ENCODE data around the gene COG5. TPM values are rescaled to one million over a fixed set of nuclear protein-coding genes. Genes with fewer than 3 reads are reported as not detected.
A peak's percentile ranks its signal among the peaks of the same experiment; 100 is the strongest.
"Not testable (repeated sequence)": the region's sequence is repeated elsewhere in the genome, so short reads cannot be mapped to it uniquely, and the experiment has no call there.

Gene COG5
- total RNA-seq, 1 donor from 2014 or later = 55.2 TPM

DNA sequence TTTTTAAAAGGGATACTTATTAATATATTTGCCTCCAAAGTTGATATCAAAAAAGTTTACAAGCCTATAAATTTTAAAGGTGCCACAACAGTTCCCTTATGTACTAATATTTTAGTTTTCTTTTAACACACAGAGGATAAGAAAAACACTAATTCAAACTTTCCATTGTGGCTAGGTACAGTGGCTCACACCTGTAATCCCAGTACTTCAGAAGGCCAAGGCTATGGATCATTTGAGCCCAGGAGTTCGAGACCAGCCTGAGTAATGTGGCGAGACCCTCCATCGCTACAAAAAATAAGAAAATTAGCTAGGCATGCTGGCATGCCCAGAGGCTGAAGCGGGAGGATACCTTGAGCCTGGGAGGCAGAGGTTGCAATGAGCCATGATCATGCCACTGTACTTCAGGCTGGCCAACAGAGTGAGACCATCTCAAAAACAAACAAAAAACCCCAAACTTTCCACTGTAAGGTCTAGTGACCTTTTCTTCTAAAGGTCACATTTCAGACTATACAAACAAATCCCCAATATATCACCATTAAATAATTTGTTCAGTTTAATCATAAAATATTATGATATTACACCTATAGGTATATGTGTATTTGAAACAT is 287.4 kb downstream of the COG5 start:
- no peak for DNase-seq (ENCODE audit: low read depth)

DNA sequence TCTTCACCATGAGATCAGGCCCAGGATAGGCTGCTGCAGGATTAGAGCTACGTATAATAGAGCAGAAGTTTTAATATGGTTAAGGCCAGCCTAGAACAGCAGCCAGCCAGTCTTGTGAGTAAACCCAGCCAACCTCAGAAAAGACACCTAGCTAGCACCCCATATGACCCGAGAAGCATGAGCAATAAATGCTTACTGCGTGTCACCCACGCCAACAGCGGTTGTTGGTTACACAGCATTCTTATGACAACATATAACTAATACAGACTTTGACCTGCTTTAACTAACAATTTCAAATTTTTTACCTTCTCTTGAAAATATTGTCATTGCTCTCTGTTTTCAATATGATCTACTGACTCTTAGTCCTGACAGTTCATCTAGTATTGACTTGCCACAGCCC is 289.2 kb downstream of the COG5 start:
- no peak for DNase-seq (ENCODE audit: low read depth)

DNA sequence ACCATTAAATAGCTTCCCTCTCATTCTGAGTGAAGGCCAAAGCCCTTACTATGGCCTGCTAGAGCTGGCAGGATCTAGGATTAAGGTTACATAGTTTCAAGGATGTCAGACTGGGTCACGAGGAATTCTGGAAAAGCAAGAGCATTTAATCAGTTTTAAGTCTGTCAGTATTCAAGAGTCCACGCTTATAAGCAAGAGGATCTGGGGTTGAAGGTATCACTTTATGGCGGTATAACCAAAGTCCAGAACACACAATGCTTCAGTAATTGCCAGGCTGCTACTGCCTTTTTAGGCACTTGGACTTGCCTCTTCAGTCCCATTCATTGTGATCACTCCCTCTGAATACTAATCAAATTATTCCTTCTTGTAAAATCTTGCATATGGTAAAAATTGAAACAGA is 293.9 kb downstream of the COG5 start:
- DNase-seq (ENCODE audit: low read depth) = no peak

GRCh38 chr7:107268594-107268993 is 295.1 kb downstream of the COG5 start:
- no peak for DNase-seq (ENCODE audit: low read depth)

DNA sequence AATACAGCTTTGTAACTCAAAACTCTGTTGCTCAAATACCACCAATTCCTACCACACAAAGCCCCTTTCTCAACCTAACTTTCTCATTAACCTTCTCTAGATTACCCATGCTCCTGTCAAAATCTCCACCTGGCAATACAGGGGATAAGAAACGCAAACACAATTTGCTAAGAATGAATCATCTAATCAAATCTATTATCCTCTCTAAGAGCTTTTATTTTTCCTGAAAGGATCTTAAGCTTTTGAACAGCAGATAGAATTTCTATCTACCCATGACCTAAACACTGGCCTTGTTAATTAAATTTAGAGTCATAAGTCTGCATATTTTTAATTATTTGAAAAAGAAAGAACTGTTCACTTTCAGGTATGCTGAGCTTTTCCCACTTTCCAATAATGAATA is 296.6 kb downstream of the COG5 start:
- no peak for DNase-seq (ENCODE audit: low read depth)

GRCh38 chr7:107264723-107265122 is 299.0 kb downstream of the COG5 start:
- DNase-seq (ENCODE audit: low read depth) = no peak

DNA sequence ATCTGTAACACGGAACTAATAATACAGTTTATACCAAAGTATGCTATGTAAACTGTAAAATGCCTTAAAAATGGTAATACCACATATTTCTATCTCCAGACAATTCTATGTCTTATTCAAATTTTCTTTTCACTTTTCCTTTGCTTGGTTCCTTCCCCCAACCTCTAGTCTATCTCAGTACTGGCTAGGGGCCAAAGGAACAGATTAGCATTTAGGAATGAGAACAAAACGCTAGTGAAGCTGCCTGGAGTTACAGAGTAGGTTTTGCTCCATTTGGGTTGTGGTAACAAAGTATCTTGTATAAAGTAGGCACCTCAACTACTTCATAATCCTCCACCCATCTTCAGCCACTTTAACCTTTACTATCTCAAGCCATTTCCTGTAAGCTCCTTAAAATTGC is 300.9 kb downstream of the COG5 start:
- DNase-seq (ENCODE audit: low read depth) = no peak

DNA sequence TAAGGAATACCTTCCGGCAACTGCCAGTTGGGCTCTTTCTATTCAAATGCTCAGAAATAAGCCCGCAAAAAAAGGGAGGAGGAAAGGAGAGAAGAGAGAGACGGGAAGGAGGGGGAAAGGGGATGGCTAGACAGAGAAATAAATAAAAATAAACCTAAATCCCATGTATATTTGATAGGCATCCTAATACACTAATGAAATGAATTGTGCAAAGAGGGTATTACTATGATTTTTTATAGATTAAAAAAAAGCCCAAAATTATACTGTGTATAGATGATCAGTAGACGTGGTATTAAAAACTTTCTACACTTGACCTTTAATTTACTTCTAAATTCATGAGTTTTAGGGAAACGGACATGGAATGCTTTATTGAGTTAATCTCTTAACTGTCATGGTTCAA is 305.0 kb downstream of the COG5 start:
- DNase-seq (ENCODE audit: low read depth) = no peak

GRCh38 chr7:107255602-107256001 is 308.1 kb downstream of the COG5 start:
- DNase-seq (ENCODE audit: low read depth) = no peak

DNA sequence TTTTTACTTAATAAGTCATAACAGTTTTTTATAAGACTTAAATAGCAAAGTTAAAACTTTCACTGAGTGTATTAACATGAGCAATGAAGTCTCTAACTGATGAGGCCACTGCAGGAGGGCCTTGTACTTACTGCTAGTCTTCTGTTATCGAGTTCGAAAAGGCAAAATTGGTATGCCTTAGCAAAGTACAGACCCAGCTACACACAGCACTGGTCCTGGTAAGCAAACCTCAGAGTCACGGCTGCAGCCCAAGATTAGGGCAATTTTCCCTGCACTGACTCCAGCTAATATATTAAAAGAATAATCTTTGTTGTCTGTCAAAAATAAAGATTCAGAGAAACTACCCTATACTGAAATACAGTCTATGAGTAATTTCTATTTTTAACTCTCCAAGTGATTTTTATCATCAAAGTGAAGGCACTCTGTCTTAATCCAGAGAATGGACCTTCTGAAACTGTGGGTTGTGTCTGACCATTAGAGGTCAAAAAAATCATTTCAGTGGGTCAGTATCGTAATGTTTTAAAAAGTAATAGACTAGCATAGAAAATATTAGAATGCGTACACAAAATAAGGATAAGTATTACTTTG is 309.2 kb downstream of the COG5 start:
- no peak for DNase-seq (ENCODE audit: low read depth)

- no peak for DNase-seq (ENCODE audit: low read depth)
Measured at GRCh38 chr7:107253599-107253998, 310.1 kb downstream of the COG5 start.

- no peak for DNase-seq (ENCODE audit: low read depth)
Measured at GRCh38 chr7:107251963-107252362, 311.8 kb downstream of the COG5 start.

DNA sequence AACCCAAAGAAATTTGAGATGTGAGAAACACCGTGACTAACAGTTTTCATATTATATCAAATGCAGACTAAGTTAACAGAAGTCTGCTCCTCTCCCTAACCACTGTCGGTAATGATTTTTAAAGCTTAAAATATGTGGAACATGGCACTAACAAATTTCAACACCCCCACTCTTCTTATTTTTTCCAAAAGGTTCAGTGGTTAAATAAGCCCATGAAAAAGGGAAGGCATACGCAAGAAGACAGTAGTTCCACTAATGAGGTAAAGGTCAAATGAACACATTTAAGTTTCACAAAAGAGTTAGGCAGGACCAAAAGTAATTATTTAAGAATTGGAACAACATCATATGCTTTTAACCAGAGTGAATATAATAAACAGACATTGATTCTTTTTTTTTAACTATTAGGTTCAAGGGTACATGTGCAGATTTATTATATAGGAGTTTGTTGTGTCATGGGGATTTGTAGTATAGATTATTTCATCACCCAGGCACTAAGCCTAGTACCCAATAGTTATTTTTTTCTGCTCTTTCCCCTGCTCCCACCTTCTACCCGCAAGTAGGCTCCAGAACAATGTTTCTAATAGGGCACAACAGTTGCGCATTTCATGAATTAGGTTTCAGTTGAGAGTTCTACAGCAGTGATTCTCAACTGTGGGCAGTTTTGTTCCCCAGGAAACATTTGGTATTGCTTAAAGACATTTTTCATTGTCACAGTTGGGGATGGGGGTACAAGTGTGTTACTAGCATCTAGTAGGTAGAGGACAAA is 315.0 kb downstream of the COG5 start:
- DNase-seq (ENCODE audit: low read depth) = no peak

GRCh38 chr7:107246836-107247235 is 316.9 kb downstream of the COG5 start:
- not testable (repeated sequence) for DNase-seq (ENCODE audit: low read depth)

GRCh38 chr7:107244613-107245012 is 319.1 kb downstream of the COG5 start:
- no peak for DNase-seq (ENCODE audit: low read depth)

DNA sequence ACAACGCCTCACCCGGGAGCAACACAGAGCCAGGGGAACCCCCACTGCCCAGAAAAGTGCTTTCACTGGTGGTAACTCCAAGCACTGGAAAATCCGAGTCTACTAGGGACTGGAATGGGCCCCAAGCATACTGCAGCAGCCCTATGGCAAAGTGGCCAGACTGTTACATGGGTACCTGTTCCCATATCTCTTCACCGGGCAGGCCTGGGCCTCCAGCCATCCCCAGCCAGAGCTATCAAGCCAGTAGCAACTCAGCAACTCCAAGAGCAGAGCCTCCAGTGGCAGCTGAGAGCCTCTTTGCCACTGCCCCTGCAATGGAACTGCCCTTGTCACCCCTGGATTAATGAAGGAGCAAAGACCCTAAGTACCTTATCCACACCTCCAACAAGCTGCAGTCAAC is 321.5 kb downstream of the COG5 start:
- DNase-seq (ENCODE audit: low read depth) = no peak

GRCh38 chr7:107237451-107237850 is 326.3 kb downstream of the COG5 start:
- no peak for DNase-seq (ENCODE audit: low read depth)

- no peak for DNase-seq (ENCODE audit: low read depth)
Measured at GRCh38 chr7:107236862-107237261, 326.9 kb downstream of the COG5 start.

DNA sequence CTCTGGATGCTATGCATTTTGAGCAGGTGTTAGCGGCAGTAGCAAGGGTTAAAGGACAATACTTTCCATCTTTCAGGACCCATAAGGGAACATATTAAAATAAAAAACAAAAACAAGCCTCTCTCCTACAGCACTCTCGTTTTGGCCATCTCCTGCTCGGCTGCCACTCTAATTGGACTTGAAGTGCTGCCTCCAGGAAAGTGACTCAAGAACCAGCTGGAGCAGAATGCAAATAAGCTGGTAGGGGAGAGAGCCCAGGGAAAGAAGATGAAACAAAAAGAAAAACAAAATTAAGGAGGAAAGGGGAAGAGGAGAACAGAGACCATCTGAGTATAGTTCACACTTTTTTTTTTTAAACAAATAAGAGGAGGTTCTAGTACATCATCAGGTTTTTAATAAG is 329.3 kb downstream of the COG5 start:
- DNase-seq (ENCODE audit: low read depth) = no peak

- no peak for DNase-seq (ENCODE audit: low read depth)
Measured at GRCh38 chr7:107233981-107234380, 329.7 kb downstream of the COG5 start.

DNA sequence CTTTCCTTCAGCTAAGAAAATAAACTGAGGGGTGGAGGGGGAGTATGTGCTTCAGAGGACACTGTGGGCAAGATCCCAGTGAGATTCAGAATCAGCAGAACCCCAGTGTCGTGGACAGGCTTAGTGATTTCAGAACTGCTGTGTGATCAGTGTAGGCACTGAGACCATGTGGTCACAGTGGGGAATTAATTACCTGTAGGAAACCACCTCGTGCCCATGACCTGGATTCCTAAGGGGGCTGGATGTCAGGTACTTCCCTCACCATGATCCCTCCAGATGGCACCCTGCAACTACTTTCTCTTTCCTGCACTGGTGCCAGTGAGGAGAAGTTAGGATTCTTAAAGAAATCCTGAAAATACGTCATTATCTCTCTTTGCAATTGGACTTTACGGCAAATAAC is 330.5 kb downstream of the COG5 start:
- DNase-seq (ENCODE audit: low read depth) = peak; percentile 11

GRCh38 chr7:107232568-107233090 is 331.1 kb downstream of the COG5 start:
- peak; percentile 55 for DNase-seq (ENCODE audit: low read depth)

DNA sequence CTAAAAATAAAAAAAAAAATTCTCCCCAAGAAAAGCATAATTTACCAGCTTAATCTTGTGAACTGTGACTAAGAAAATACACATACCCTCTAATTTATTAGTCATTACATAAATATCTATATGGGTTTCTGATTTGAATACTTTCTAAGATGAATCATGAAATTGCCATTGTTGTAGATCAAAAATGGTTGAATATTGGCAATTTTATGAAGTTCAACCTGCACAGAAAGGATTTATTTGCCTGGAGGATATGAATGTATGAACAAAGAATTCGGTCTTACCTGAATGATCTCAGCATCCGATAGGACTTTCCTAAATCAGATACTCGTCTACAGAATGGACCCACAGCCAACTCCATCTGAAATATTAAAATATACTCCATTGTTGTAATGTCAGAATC is 333.4 kb downstream of the COG5 start:
- DNase-seq (ENCODE audit: low read depth) = peak; percentile 5
